ENCODE measurements around the gene ADORA2B. TPM values are rescaled to one million over a fixed set of nuclear protein-coding genes. Genes with fewer than 3 reads are reported as not detected.
"Not testable (repeated sequence)": the region's sequence is repeated elsewhere in the genome, so short reads cannot be mapped to it uniquely, and the experiment has no call there.

Gene ADORA2B
- total RNA-seq, 1 donor from 2014 or later: 1.4 TPM

- no peak overlapping the region for H3K4me3 Mint-ChIP-seq
- intact Hi-C loops (cut with micrococcal nuclease): no loop called here
- no peaks in the 10 kb centered on the region for H3K9me3 Mint-ChIP-seq
- DNase-seq (ENCODE audit: low spot score): no peak
- no peaks in the 10 kb centered on the region for H3K36me3 Mint-ChIP-seq (ENCODE audit: low read depth)
- H3K27ac Mint-ChIP-seq: no peak overlapping the region
- H3K4me1 Mint-ChIP-seq (ENCODE audit: low read depth): no peaks in the 10 kb centered on the region
- peaks cover 42% of the 10 kb centered on the region for H3K27me3 Mint-ChIP-seq (ENCODE audit: insufficient read depth)
These were observed 21.4 kb downstream of the ADORA2B start for GRCh38 chr17:15966183-15966878.

GRCh38 chr17:15966879-15967248, 21.9 kb downstream of the ADORA2B start:
- Mint-ChIP-seq H3K9me3 (no peaks in the 10 kb centered on the region), H3K4me1 (ENCODE audit: low read depth) (no peaks in the 10 kb centered on the region), H3K36me3 (ENCODE audit: low read depth) (no peaks in the 10 kb centered on the region), H3K4me3 (no peak overlapping the region), H3K27me3 (ENCODE audit: insufficient read depth) (peaks cover 42% of the 10 kb centered on the region), H3K27ac (no peak overlapping the region)
- no peak for DNase-seq (ENCODE audit: low spot score)
- intact Hi-C loops (cut with micrococcal nuclease): no loop called here

- peaks cover 38% of the 10 kb centered on the region for H3K27me3 Mint-ChIP-seq (ENCODE audit: insufficient read depth)
- H3K9me3 Mint-ChIP-seq: no peaks in the 10 kb centered on the region
- H3K4me3 Mint-ChIP-seq: no peak overlapping the region
- no peaks in the 10 kb centered on the region for H3K4me1 Mint-ChIP-seq (ENCODE audit: low read depth)
- intact Hi-C loops (cut with micrococcal nuclease): no loop called here
- no peak overlapping the region for H3K27ac Mint-ChIP-seq
- no peaks in the 10 kb centered on the region for H3K36me3 Mint-ChIP-seq (ENCODE audit: low read depth)
- no peak for DNase-seq (ENCODE audit: low spot score)
These were observed 22.9 kb downstream of the ADORA2B start for GRCh38 chr17:15967706-15968399.

- Mint-ChIP-seq H3K4me1 (ENCODE audit: low read depth) (no peaks in the 10 kb centered on the region), H3K27me3 (ENCODE audit: insufficient read depth) (peaks cover 26% of the 10 kb centered on the region), H3K4me3 (no peak overlapping the region), H3K36me3 (ENCODE audit: low read depth) (no peaks in the 10 kb centered on the region), H3K9me3 (no peaks in the 10 kb centered on the region), H3K27ac (no peak overlapping the region)
- no peak for DNase-seq (ENCODE audit: low spot score)
- intact Hi-C loops (cut with micrococcal nuclease): no loop called here
These were observed 24.5 kb downstream of the ADORA2B start for GRCh38 chr17:15969463-15969862.

- Mint-ChIP-seq H3K9me3 (no peaks in the 10 kb centered on the region), H3K36me3 (ENCODE audit: low read depth) (no peaks in the 10 kb centered on the region), H3K4me3 (no peak overlapping the region), H3K27ac (no peak overlapping the region), H3K27me3 (ENCODE audit: insufficient read depth) (peaks cover 19% of the 10 kb centered on the region), H3K4me1 (ENCODE audit: low read depth) (no peaks in the 10 kb centered on the region)
- intact Hi-C loops (cut with micrococcal nuclease): no loop called here
- no peak for DNase-seq (ENCODE audit: low spot score)
These were observed 25.6 kb downstream of the ADORA2B start for GRCh38 chr17:15970500-15970899.

GRCh38 chr17:15971098-15971678, 26.3 kb downstream of the ADORA2B start:
- no peak overlapping the region for H3K4me3 Mint-ChIP-seq
- DNase-seq (ENCODE audit: low spot score): no peak
- no peak overlapping the region for H3K27ac Mint-ChIP-seq
- intact Hi-C loops (cut with micrococcal nuclease): no loop called here
- H3K9me3 Mint-ChIP-seq: no peaks in the 10 kb centered on the region
- no peaks in the 10 kb centered on the region for H3K36me3 Mint-ChIP-seq (ENCODE audit: low read depth)
- no peaks in the 10 kb centered on the region for H3K4me1 Mint-ChIP-seq (ENCODE audit: low read depth)
- peaks cover 15% of the 10 kb centered on the region for H3K27me3 Mint-ChIP-seq (ENCODE audit: insufficient read depth)

- Mint-ChIP-seq H3K27ac (no peak overlapping the region), H3K9me3 (no peaks in the 10 kb centered on the region), H3K4me3 (no peak overlapping the region), H3K36me3 (ENCODE audit: low read depth) (peaks cover 1% of the 10 kb centered on the region), H3K4me1 (ENCODE audit: low read depth) (no peaks in the 10 kb centered on the region), H3K27me3 (ENCODE audit: insufficient read depth) (peaks cover 15% of the 10 kb centered on the region)
- no peak for DNase-seq (ENCODE audit: low spot score)
- intact Hi-C loops (cut with micrococcal nuclease): no loop called here
These were observed 27.0 kb downstream of the ADORA2B start for GRCh38 chr17:15971882-15972281.

- Mint-ChIP-seq H3K4me3 (no peak overlapping the region), H3K9me3 (no peaks in the 10 kb centered on the region), H3K4me1 (ENCODE audit: low read depth) (no peaks in the 10 kb centered on the region), H3K27ac (no peak overlapping the region), H3K36me3 (ENCODE audit: low read depth) (peaks cover 2% of the 10 kb centered on the region), H3K27me3 (ENCODE audit: insufficient read depth) (peaks cover 15% of the 10 kb centered on the region)
- no peak for DNase-seq (ENCODE audit: low spot score)
- intact Hi-C loops (cut with micrococcal nuclease): no loop called here
These were observed 27.6 kb downstream of the ADORA2B start for GRCh38 chr17:15972497-15972951.

GRCh38 chr17:15973016-15973415, 28.1 kb downstream of the ADORA2B start:
- DNase-seq (ENCODE audit: low spot score): no peak
- H3K4me3 Mint-ChIP-seq: no peak overlapping the region
- intact Hi-C loops (cut with micrococcal nuclease): no loop called here
- peaks cover 11% of the 10 kb centered on the region for H3K27me3 Mint-ChIP-seq (ENCODE audit: insufficient read depth)
- H3K27ac Mint-ChIP-seq: no peak overlapping the region
- no peaks in the 10 kb centered on the region for H3K9me3 Mint-ChIP-seq
- H3K4me1 Mint-ChIP-seq (ENCODE audit: low read depth): no peaks in the 10 kb centered on the region
- H3K36me3 Mint-ChIP-seq (ENCODE audit: low read depth): peaks cover 5% of the 10 kb centered on the region

GRCh38 chr17:15973834-15974233, 28.9 kb downstream of the ADORA2B start:
- Mint-ChIP-seq H3K9me3 (no peaks in the 10 kb centered on the region), H3K27me3 (ENCODE audit: insufficient read depth) (peaks cover 10% of the 10 kb centered on the region), H3K4me3 (no peak overlapping the region), H3K36me3 (ENCODE audit: low read depth) (peaks cover 6% of the 10 kb centered on the region), H3K27ac (no peak overlapping the region), H3K4me1 (ENCODE audit: low read depth) (no peaks in the 10 kb centered on the region)
- DNase-seq (ENCODE audit: low spot score): no peak
- intact Hi-C loops (cut with micrococcal nuclease): no loop called here

- no peaks in the 10 kb centered on the region for H3K27me3 Mint-ChIP-seq (ENCODE audit: insufficient read depth)
- intact Hi-C loops (cut with micrococcal nuclease): no loop called here
- H3K4me3 Mint-ChIP-seq: no peak overlapping the region
- no peak overlapping the region for H3K27ac Mint-ChIP-seq
- H3K36me3 Mint-ChIP-seq (ENCODE audit: low read depth): peaks cover 18% of the 10 kb centered on the region
- DNase-seq (ENCODE audit: low spot score): no peak
- no peaks in the 10 kb centered on the region for H3K9me3 Mint-ChIP-seq
- H3K4me1 Mint-ChIP-seq (ENCODE audit: low read depth): peaks cover 15% of the 10 kb centered on the region
These were observed 33.0 kb downstream of the ADORA2B start for GRCh38 chr17:15977894-15978293.

GRCh38 chr17:15978606-15979005, 33.7 kb downstream of the ADORA2B start:
- Mint-ChIP-seq H3K27me3 (ENCODE audit: insufficient read depth) (no peaks in the 10 kb centered on the region), H3K27ac (no peak overlapping the region), H3K36me3 (ENCODE audit: low read depth) (peaks cover 18% of the 10 kb centered on the region), H3K4me1 (ENCODE audit: low read depth) (peaks cover 15% of the 10 kb centered on the region), H3K4me3 (no peak overlapping the region), H3K9me3 (no peaks in the 10 kb centered on the region)
- intact Hi-C loops (cut with micrococcal nuclease): no loop called here
- no peak for DNase-seq (ENCODE audit: low spot score)

- H3K27ac Mint-ChIP-seq; H3K9me3 Mint-ChIP-seq; H3K4me3 Mint-ChIP-seq; intact Hi-C loops (cut with micrococcal nuclease); H3K27me3 Mint-ChIP-seq (ENCODE audit: insufficient read depth); DNase-seq (ENCODE audit: low spot score): not testable (repeated sequence)
- peaks cover 18% of the 10 kb centered on the region for H3K36me3 Mint-ChIP-seq (ENCODE audit: low read depth)
- H3K4me1 Mint-ChIP-seq (ENCODE audit: low read depth): peaks cover 15% of the 10 kb centered on the region
These were observed 34.1 kb downstream of the ADORA2B start for GRCh38 chr17:15979013-15979412.

Data from activated T-helper 1 cell treated with anti-CD3 and anti-CD28 coated beads, Interleukin-12 subunit alpha, Interleukin-12 subunit beta, Interleukin-2, Interleukin-4 antibody, amounts not matched to agents 30 ng/mL and 10 ng/mL and 1 ng/mL, durations not matched to agents 14 hours and 24 hours and 36 hours (primary cell).